GOT3 (cell line): ENCODE results near the gene NFIX.
A peak's percentile ranks its signal among the peaks of the same experiment; 100 is the strongest.

Source experiments
- DNase-seq: peaks from one replicate; lab custom pipeline; 2025; ENCODE audit warnings: mixed read lengths; lab: John Stamatoyannopoulos, UW

NFIX gene

DNA sequence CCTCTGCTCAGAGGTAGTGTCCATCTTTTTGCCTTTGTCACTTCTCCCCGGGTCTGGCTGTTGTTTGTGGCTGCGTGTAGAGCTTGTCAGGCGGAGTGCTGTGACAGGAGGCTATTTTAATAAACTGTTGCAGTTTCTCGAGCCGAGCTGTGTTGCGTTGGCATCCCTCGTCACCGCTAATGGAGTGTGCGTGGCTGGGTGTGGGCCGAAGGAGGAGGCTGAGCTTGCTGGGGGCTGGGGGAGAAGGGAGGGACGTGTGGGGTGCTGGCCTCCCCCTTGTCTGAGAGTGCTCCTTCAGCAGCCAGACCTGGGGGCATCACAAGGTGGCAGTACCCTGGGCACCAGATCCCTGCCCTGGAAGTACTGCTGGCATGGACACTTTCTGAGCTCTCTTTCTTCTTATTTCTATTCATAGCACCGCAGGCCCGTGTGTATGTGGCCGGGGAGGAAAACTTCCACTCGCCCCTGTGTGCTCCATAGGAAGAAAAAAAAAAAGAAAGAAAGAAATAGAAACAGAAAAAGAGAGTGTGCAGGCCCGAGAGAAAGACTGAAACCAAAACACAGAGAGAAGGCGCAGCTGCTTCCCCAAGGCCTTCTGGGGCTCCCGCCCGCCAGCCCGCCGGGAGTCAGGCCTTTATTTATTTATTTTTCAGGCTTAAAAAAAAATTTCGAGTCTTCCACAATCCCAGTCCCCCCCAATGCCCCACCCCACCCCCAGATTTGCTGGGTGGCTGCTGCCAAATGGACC, 27.0 kb downstream of the NFIX start:
- no peak for DNase-seq

DNA sequence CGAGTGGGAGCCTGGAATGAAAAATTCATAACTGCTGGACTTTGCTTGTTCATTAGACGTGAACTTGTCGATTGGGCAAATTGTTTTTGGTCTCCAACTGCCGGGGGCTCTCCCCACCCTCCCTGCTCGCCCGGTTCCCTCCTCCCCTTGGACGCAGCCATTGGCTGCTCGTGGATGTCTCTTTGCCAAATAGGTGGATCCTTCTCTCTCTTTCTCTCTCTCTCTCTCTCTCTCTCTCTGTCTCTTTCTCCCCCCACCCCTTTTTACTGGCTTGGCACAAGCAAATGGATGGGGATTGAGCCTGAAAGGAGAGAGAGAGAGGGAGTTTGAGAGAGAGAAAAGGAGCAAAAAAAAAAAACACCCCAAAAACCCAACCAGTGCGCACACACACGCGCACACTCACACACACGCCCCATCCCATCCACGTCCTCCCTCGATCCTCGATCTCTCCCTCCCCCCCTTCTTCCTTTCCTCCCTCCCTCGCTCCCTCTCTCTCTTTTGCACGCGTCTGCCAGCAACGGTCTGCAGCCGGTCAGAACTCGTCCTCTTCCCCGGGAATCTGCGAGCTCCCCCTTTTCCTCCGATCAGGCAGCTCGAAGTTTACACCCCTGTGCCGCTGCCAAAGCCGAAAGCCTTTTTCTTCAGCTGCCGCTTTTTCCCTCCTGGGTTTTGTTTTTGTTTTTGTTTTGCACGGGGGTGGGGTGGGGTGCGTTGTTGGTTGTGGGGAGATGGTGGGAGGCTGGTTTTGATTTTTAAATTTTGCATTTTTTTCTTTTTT, 27.8 kb downstream of the NFIX start:
- peak; percentile 59 for DNase-seq

DNA sequence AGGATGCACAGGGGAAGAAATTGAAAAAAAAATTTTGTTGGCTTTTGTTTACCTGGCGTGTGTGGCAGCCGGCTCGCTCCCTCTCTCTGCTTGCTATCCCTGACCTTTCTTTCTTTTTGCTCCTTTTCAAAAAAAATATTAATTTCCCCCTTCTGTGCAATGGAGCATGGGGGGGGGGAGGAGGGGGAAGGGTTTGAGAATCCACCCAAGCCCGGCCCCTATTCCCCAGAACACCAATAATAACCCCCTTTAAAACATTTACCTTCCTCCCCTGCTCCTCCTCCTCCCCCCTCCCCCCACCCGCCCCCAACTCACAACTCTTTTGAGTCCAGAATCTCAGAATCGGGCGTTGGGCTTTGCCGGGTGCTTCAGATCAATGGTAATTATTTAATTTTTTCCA, 28.4 kb downstream of the NFIX start:
- DNase-seq = no peak

DNA sequence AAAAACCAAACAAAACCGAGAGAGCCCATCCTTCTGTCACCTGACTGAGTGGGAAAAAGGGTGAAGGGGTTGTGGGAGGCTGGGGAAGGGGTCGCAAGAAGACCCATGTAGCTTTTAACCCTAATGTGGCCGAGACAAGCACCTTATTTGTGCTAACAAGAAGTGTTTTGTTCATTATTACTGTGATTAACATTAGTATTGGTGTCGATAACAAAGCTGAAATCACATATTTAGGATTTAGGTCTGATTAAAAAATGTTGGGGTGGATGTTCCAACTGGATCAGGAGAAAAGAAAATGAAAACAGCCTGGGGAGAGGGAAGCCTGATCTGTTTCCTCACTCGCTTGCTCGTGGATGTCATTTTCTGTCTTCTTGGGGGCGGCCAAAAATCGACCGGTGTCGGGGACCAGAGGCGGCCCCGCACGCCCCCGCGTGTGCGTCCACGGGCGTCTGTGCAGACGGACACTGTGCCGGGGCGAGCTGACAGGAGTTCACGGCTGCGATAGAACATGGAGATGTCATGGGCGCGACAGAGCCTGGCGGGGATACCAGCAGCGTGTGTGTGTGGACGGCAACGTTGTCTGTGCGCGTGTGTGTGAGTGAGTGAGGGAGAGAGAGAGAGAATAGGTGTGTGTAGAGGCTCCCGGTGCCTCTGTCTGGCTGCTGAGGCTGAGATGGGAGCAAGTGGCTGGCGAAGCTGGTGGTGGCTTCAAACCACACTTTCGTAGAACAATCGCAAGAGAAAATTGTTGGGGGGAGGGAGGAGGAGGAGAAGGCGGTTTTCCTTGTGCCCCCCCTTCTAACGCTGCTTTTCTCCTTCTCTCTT, 29.1 kb downstream of the NFIX start:
- no peak for DNase-seq

DNA sequence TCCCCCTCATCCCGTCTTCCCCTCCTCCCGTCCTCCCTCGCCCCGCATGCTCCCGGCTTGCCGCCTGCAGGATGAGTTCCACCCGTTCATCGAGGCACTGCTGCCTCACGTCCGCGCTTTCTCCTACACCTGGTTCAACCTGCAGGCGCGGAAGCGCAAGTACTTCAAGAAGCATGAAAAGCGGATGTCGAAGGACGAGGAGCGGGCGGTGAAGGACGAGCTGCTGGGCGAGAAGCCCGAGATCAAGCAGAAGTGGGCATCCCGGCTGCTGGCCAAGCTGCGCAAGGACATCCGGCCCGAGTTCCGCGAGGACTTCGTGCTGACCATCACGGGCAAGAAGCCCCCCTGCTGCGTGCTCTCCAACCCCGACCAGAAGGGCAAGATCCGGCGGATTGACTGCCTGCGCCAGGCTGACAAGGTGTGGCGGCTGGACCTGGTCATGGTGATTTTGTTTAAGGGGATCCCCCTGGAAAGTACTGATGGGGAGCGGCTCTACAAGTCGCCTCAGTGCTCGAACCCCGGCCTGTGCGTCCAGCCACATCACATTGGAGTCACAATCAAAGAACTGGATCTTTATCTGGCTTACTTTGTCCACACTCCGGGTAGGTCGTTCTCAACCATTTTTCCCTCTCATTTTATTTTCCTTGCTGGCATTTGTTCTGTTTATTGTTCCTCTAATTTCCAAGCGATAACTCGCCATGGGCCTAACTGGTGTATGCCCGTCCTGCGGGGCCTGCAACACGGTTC, 29.8 kb downstream of the NFIX start:
- no peak for DNase-seq

DNA sequence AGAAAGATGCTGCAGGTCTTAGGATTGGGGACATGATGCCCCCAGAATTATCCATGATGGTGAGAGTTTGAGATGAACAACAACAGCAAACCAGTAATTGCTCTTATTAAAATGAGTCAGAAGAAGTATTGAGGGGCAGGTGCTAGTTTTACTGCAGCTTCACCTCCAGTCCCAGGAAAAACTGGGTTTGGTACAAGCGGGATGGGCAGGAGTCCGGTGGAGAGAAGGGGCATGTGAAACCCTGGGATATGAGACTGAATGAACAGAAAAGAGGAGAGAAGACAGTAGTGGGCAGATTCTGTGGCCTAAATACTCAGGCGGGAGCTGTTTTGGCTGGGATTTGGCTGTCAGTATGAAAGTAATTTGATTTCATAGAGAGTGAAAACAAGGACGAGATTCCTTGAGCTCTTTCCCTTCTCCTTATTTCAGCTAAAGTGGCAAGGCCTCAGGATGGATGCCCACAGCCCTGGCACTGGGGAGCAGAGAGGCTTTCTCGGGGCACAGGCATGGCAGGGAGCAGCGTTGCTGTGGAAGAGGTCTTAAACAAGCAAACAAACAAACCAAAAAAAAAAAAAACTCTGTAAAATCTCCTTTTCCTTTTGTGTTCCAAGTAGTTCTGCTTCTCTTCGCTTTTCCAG, 30.7 kb downstream of the NFIX start:
- DNase-seq = no peak

DNA sequence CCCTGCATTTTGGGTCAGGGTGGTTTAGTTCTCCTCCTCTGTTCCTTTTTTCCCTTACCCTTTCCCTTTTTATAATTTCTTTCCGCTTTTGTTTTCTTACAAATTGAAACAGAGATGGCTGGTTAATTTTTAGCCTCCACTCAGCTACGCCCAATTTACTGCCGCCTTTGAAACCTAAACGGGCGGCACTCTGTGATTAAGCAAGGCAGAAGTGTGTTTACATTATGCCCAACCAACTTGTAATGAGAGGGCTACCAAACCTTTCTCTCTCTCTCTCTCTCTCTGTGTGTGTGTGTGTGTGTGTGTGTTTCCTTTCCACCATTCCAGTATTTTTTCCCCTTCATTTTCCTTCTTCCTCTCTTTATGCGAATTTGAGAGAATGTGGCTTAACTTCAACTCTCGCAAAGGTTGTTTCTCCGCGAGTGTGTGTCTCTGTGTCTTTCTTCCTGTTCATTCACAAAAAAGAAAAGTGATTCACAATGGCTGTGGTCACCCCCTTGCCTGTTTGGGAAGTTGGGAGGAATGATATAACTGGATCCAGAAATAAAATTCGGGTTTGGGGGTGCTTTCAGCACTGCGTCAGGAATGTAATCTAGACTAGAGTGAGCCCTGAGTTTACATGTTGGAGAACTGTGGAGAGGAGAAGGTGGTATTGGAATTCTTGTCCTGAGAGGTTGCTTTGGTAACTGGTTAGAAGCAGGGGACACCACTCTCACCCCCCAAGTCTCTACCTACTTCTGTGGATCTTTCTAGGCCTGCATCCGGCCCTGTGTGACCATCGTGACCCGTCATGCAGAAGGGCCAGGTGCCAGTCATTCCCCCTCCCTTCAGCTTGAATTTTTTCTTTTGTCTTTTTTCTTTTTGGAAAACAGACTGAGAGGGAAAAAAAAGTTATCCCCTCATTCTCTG, 31.4 kb downstream of the NFIX start:
- no peak for DNase-seq

DNA sequence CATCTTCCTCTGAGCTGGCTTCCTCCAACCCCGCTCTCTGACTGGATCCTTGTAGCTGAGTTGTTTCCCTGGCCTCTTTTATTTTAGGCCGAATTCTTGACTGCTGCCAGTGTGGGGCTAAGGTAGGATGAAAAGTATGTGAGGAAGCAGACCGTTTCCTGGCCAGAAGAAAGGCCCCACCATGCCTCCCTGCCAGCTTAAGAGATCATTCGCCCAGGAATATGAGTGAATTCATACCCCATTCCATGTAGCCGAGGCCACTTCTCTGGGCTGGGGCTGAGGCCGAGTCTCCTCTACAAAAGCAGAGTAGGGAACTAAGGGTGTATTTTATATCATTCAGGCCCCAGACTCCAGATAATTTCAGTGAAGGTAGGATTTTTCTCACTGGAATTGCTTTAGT, 32.3 kb downstream of the NFIX start:
- DNase-seq = no peak

DNA sequence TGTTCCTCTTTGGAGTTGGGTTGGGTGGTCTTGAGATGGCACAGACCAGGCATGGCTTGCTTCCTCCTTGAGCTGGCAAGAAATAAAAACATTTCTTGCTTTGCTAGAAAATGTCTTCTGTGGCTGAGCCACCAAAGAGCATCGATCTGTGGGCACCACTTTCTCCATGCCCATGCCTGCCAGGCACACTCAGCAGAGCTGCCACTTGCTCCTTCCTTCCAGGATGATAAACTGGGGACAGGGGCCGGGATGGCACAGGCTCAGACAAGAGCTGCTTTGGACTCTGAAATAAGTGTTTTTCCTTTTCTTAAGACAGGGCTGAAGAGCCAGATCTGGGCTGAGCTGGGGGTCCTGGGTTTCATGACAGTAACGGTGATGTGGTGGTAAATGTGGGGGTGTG, 32.8 kb downstream of the NFIX start:
- no peak for DNase-seq

DNA sequence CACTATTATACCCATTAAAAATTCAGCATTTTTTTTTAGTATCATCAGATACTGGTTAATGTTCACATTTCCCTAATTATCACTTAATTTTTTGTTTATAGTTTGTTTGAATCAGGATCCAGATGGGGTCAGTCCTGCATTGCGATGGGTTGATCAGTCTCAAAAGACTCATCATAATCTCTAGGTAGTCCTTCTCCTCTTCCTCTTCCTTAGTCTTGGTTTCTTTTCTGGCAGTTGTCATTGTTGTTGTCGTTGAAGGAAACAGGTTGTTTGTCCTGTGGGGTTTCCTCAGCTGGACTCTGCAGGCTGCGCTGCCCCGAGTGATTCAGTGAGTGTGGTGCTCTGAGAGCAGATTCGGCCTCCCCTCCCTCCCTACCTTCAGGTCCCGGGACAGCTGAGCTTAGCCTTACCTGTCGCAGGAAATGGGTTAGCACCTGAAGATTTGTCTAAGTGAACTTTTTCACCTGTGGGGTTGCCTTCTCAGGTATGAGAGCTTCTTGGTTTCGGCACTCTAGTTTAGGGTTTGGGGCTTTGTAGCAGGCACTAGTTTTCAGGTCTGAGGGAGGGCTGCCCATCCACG, 34.1 kb downstream of the NFIX start:
- DNase-seq = no peak

DNA sequence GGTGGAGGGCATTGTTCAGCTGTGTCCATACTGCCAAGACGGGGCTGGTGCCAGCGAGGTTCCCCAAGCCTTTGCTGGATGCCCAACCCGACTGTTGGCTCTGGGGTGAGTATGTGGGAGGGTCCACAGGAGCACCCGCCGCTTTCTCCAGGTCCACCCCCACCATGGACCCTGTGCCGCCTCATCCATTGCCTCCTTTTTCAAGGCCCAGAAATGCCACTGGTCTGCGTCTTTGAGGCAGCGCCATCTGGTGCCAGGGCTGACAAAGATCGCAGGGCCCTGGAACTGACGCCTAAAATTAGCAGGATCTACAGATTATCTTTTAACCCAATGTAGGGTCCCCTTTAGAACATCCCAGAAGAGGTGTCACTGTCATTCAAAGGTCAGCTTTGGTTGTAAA, 34.6 kb downstream of the NFIX start:
- DNase-seq = no peak

DNA sequence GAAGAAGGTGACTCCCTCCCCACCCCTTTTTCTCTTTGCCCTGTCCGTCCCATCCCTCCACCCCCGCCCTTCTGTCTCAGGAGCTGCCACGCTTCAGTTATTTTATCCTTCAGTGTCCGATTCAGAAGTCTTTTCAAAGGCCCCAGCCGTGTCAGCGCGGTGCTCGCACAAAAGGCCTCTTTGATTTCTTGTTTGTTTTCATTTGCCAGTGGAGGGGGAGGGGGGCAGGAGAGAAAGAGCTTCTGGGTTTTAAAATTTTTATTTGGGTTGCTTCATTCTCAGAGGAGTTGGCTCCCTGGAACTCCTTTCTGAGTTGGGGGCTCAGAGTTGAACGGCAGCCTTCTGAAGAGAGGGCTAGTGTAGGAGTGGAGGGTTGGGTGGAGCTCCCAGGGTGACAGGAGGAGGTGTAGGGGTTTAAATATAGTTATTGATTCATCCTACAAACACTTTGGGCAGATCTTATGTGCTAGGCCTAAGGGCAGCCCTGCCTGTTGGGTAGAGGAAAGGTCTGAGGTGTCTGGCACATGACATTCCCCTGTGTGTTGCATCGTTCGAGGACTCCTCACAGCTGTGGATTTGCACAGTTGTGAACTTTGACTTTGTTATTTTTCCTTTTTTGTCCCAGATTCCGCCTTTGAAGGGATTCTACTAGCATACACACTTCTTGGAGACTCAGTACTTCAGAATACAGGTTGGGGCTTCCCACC, 36.8 kb downstream of the NFIX start:
- no peak for DNase-seq

DNA sequence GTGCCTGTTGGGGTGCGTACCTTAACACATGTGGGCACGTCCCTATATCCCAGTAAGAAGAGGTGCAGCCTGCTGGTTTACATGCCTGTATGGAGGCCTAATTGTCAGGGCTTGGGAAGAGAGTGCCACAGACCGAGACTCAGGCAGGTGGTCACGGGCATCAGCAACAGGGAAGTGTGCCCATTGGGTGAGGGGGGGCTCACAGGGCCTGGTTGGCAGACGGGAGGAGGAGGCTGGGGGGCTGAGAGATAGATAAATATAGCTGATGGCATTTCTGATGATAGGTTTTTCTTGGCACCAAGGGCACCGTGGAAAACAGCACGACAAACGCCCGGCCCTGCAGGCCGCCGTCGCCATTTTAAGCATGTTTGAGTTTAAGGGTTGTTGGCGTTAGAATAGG, 37.6 kb downstream of the NFIX start:
- DNase-seq = no peak

DNA sequence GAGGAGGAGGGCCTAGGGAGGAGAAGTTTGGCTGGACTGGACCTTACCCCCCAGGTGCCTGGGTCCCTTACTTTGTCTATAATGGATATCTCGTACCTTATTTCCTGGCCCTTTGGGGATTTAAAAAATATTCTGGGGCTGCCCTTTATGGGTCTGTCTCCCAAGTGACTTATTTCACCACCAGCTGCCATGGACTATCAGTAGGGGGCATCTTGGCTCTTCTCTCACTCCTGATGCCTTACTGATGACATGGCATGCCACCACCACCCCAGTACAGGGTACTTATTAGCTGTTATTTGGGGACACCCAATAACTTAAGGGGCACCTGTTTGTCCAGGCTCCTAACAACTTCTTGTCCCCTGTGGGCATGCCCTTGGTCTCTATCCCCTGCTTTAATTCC, 38.0 kb downstream of the NFIX start:
- DNase-seq = no peak

DNA sequence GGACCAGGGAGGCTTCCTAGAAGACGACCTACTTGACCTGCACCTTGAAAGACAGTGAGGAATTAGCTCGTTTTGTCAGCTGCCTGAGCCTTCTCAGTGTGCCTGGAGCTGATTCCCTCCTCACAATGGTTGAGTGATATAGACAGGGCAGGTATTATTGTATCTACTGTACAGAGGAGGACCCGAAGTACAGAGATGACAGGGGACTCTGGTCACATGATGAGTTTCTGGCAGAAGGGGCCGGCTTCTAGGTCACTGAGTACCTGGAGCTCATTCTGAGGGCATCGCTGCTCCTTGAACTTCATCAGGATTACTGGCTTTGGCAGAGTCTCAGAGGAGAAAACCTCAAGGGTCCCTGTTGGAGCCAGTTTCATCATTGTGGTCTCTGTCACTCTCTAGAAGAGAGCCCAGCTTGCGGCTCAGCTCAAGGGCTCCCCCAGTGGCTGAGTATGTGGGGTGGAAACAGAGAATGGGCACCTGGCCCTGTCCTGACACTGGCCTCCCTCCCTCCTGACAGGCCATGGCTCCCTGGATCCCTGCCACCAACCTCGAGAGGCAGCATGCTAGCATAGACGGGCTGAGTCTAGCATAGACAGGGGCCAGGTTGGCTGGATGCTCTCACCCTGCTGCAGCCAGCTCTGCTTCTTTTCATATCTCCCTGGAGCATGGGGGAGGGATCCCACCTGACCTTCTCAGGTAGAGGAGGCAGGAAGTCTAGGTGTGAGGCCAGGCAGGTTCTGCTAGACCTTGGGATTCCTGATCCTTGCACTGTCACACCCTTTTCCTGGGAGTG, 38.7 kb downstream of the NFIX start:
- no peak for DNase-seq

DNA sequence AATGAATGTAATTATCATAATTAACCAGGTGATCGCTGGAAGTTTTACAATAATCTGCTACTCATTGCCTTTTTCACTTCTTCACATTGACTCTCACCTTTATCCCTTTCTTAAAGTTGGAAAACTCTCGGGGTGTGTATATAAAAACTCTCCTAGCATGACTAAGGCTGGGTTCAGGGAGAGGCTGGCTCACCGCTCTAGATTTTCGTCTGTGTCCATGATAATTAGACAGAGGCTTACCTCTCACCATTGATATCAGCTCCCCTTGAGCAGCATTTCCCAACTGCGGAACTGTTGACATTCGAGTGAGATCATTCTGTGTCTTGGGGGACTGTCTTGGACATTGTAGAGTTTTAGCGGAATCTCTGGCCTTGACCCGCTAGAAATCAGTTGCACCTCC, 39.4 kb downstream of the NFIX start:
- no peak for DNase-seq

DNA sequence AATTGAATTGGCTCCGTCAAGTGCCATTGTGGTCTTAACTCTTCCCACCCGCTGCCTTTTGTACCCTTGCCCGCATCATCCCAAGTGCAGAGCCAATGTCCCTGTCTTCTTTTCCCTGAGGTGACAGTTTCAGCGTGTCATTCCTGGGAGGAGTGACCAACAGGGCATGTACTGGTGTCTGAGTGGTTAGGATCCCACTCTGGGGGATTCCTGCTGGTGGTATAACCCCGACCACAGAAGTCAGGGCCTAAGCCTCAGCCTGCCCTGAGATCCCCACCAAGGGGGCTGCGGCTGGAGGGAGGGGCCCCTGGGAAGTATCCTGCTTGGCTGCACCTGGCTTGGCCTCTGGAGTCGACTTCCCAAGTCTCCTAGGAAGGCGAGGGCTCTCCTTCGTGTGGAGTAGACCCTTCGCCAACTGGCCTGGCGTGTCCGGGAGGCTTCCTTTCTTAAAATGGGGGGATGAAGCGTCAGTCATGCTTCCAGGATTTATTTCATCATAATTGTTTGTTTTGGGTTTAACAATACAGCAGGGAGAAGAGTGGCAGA, 40.6 kb downstream of the NFIX start:
- DNase-seq = no peak

DNA sequence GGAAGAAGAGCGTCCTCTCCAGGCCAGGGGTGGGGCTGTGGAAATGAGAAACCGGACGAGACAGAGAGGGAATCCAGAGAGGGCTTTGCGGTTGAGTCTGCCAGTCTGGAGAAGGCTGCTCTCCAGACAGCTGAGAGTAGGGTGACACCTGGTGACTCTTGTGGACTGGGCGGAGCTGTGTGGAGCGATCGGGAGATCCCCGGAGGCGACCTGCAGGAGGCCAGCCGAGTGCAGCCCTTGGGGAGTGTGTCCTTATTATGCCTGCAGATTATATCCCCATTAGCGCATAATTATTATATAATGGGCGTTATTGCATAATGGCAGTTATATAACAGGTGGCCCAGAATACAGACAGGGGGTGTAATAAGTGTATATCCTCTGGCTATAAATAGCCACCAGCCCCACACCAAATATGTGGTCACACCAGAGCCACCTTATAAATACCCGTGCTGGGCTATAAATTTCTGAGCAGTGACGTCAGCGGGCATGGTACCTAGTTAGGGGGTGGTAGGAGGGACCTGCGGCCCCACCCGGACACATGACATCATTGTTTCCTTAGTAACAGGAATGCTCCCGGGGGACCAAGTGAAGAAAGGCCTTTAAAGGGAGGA, 41.2 kb downstream of the NFIX start:
- no peak for DNase-seq
